HG03196 (cell line): ENCODE measurements around the gene CDK19.
"Not testable (repeated sequence)": the region's sequence is repeated elsewhere in the genome, so short reads cannot be mapped to it uniquely, and the experiment has no call there.

Source experiments
- ATAC-seq: cut with Tn5 transposase; IDR thresholded peaks from one replicate; pipeline ENCODE4 v1.9.1; 2021; ENCODE audit not compliant: unreplicated experiment

The CDK19 gene

GRCh38 chr6:110814102-110815014 lies 911 bp downstream of the CDK19 start:
- peak; percentile 17 for ATAC-seq

- ATAC-seq, result no peak
Observed at GRCh38 chr6:110813338-110814101, 1.7 kb downstream of the CDK19 start.

- no peak for ATAC-seq
Observed at GRCh38 chr6:110812719-110813118, 2.5 kb downstream of the CDK19 start.

- peak; percentile 18 for ATAC-seq
Observed at GRCh38 chr6:110810896-110811586, 4.2 kb downstream of the CDK19 start.

GRCh38 chr6:110809792-110810191 lies 5.5 kb downstream of the CDK19 start:
- no peak for ATAC-seq

- ATAC-seq, result not testable (repeated sequence)
Observed at GRCh38 chr6:110802175-110802574, 13.1 kb downstream of the CDK19 start.

- no peak for ATAC-seq
Observed at GRCh38 chr6:110800839-110801196, 14.5 kb downstream of the CDK19 start.

GRCh38 chr6:110800196-110800838 lies 15.0 kb downstream of the CDK19 start:
- no peak for ATAC-seq

GRCh38 chr6:110799655-110800054 lies 15.6 kb downstream of the CDK19 start:
- ATAC-seq, result no peak

- ATAC-seq, result no peak
Observed at GRCh38 chr6:110799189-110799588, 16.1 kb downstream of the CDK19 start.

- no peak for ATAC-seq
Observed at GRCh38 chr6:110795271-110795670, 20.0 kb downstream of the CDK19 start.

GRCh38 chr6:110786696-110787095 lies 28.6 kb downstream of the CDK19 start:
- no peak for ATAC-seq

GRCh38 chr6:110786271-110786670 lies 29.0 kb downstream of the CDK19 start:
- no peak for ATAC-seq

GRCh38 chr6:110784610-110784979 lies 30.7 kb downstream of the CDK19 start:
- no peak for ATAC-seq

GRCh38 chr6:110781522-110782214 lies 33.6 kb downstream of the CDK19 start:
- ATAC-seq, result no peak

- no peak for ATAC-seq
Observed at GRCh38 chr6:110778333-110778732, 36.9 kb downstream of the CDK19 start.

GRCh38 chr6:110777636-110778035 lies 37.6 kb downstream of the CDK19 start:
- ATAC-seq, result no peak

GRCh38 chr6:110776413-110776812 lies 38.9 kb downstream of the CDK19 start:
- no peak for ATAC-seq

GRCh38 chr6:110769923-110770322 lies 45.3 kb downstream of the CDK19 start:
- ATAC-seq, result no peak

- no peak for ATAC-seq
Observed at GRCh38 chr6:110768057-110768456, 47.2 kb downstream of the CDK19 start.
